OCI-LY3 (cell line): ENCODE measurements around the gene FLNB.

ENCODE experiments used
- H2AFZ ChIP-seq: fragments of 200-600, 300-600 bp; shearing (Covaris generic); 2 replicates; pipeline ENCODE4 v1.6.0; 2014; ENCODE audit warnings: antibody characterized with exemption, low read depth, low read length
- H3K27ac ChIP-seq: fragments of 200-600, 300-600 bp; sonication (generic); 2 replicates; pipeline ENCODE4 v1.5.1; 2014; ENCODE audit warnings: mild to moderate bottlenecking, low read length, moderate library complexity, mixed read lengths
- H3K27me3 ChIP-seq: fragments of 200-600, 300-600 bp; sonication (generic); 2 replicates; pipeline ENCODE4 v1.6.1; 2014; ENCODE audit warnings: low read depth, low read length, mixed read lengths
- H3K36me3 ChIP-seq: fragments of 200-600, 300-600 bp; sonication (generic); replicated peaks from 2 replicates; pipeline ENCODE3; 2014; ENCODE audit warnings: low read depth, low read length, mixed read lengths
- H3K4me1 ChIP-seq: fragments of 300-600, 200-600 bp; sonication (generic); 2 replicates; pipeline ENCODE4 v1.6.1; 2014; ENCODE audit warnings: low read length, mixed read lengths
- H3K4me2 ChIP-seq: fragments of 200-600, 300-600 bp; sonication (generic); 2 replicates; pipeline ENCODE4 v1.6.1; 2014; ENCODE audit warnings: low read length, mixed read lengths
- H3K4me3 ChIP-seq: fragments of 300-600, 200-600 bp; sonication (generic); 2 replicates; pipeline ENCODE4 v1.5.1; 2014; ENCODE audit warnings: antibody characterized with exemption, mild to moderate bottlenecking, low read length, moderate library complexity
- H3K79me2 ChIP-seq: fragments of 300-600, 200-600 bp; shearing (Covaris generic); 2 replicates; pipeline ENCODE4 v1.6.1; 2014; ENCODE audit warnings: mild to moderate bottlenecking, low read length, mixed read lengths
- H3K9ac ChIP-seq: fragments of 300-600, 200-600 bp; shearing (Covaris generic); 2 replicates; pipeline ENCODE4 v1.6.0; 2014; ENCODE audit warnings: mild to moderate bottlenecking, low read length, moderate library complexity
- H3K9me3 ChIP-seq: fragments of 200-600, 300-600 bp; shearing (Covaris generic); 2 replicates; pipeline ENCODE4 v1.6.1; 2014; ENCODE audit warnings: low read length, mixed read lengths; ENCODE audit not compliant: insufficient read depth
- H4K20me1 ChIP-seq: fragments of 200-600, 300-600 bp; sonication (generic); 2 replicates; pipeline ENCODE4 v1.6.1; 2016; ENCODE audit warnings: low read length, mixed read lengths; ENCODE audit not compliant: insufficient read depth
- EZH2phosphoT487 ChIP-seq: fragments of 200-600 bp; shearing (Covaris generic); IDR thresholded peaks from 2 replicates; pipeline ENCODE4 v1.6.1; 2018; ENCODE audit warnings: antibody characterized with exemption, mixed run types, low read depth
- TF ChIP-seq, protein P1 (sequence below): fragments of 200-600, 300-600 bp; sonication (generic); IDR thresholded peaks from 2 replicates; pipeline ENCODE4 v1.5.1; 2014; ENCODE audit warnings: antibody characterized with exemption, low read length, low read depth

Gene FLNB

DNA sequence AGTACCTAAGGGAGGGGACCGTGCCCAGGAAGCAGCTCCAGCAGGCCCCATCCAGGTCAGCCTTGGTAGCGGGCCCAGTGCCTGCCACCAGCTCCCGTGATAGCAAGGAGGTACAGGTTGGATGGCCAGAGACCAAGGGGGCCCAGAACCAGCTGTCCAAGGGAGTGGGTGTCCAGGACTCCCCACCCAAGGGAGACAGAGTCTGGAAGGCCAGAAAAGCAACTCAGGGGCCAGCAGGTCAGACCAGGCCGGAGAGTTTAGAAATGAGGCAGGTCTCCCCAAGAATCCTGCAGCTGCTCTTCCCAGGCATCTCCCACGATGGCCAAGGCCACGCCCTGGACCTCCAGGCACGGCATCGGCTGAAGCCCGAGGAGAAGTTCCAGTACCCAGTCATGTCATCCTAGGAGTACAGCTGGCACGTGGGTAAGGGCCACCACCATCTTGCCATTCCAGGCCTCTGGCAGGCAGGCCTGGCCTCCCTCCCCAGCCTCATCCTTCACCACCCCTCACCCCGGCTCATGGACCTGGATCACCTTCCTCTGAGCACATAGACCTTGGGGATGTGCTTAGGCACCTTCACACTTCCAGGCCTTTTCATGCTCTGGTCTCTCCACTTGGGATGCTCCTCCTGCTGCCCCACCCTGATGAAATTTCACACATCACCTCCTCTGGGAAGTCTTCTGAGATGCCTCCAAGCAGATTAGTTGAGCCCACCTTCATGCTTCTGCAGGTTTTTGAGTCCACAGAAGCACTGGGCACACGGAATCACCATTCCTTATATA lies 172.1 kb downstream of the FLNB start:
- Histone ChIP-seq H3K4me1 (peaks cover 24% of the 10 kb centered on the region), H3K27ac (no peak overlapping the region), H3K4me3 (no peak overlapping the region), H4K20me1 (no peaks in the 10 kb centered on the region), H3K9ac (no peak overlapping the region), H3K36me3 (no peaks in the 10 kb centered on the region), H2AFZ (no peak overlapping the region), H3K4me2 (no peak overlapping the region), H3K27me3 (no peaks in the 10 kb centered on the region), H3K79me2 (no peaks in the 10 kb centered on the region), H3K9me3 (no peaks in the 10 kb centered on the region)
- TF ChIP-seq, protein P1, sequence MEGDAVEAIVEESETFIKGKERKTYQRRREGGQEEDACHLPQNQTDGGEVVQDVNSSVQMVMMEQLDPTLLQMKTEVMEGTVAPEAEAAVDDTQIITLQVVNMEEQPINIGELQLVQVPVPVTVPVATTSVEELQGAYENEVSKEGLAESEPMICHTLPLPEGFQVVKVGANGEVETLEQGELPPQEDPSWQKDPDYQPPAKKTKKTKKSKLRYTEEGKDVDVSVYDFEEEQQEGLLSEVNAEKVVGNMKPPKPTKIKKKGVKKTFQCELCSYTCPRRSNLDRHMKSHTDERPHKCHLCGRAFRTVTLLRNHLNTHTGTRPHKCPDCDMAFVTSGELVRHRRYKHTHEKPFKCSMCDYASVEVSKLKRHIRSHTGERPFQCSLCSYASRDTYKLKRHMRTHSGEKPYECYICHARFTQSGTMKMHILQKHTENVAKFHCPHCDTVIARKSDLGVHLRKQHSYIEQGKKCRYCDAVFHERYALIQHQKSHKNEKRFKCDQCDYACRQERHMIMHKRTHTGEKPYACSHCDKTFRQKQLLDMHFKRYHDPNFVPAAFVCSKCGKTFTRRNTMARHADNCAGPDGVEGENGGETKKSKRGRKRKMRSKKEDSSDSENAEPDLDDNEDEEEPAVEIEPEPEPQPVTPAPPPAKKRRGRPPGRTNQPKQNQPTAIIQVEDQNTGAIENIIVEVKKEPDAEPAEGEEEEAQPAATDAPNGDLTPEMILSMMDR, result no peak
- no peak for TF ChIP-seq EZH2phosphoT487

DNA sequence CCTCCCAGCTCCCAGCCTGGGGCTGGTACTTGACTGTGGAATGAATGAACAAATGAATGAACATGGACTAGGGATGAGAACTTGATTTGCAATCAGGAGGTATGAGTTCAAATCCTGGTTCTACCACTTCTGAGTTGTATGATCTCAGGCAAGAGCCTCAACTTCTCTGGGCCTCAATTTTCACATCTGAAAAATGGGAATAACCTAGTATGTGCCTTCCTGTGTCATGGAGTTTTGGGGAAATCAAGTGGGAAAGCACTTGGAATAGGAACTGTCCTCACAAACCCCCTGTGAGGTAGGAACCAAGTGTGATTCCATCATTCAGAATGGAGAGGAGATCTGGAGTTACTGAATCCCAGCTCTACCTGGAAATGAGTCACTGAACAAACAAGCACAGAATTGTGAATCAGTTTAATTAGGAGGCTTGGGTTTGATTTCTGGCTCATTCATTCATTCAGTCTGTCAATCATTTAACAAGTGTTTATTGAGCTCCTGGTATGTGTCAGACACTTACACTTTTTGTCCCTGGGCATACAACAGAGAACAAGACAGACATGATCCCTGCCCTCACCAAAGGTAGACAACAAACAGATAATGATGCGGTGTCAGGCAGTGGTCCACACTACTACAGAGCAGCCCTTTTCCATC lies 172.8 kb downstream of the FLNB start:
- no peaks in the 10 kb centered on the region for H3K36me3 ChIP-seq
- H3K4me1 ChIP-seq, result peaks cover 21% of the 10 kb centered on the region
- H3K9me3 ChIP-seq, result no peaks in the 10 kb centered on the region
- H4K20me1 ChIP-seq, result no peaks in the 10 kb centered on the region
- H3K27ac ChIP-seq, result no peak overlapping the region
- H2AFZ ChIP-seq, result no peak overlapping the region
- H3K9ac ChIP-seq, result no peak overlapping the region
- TF ChIP-seq, protein P1, result no peak
- TF ChIP-seq EZH2phosphoT487, result no peak
- H3K4me2 ChIP-seq, result no peak overlapping the region
- H3K27me3 ChIP-seq, result no peaks in the 10 kb centered on the region
- H3K4me3 ChIP-seq, result no peak overlapping the region
- H3K79me2 ChIP-seq, result no peaks in the 10 kb centered on the region

DNA sequence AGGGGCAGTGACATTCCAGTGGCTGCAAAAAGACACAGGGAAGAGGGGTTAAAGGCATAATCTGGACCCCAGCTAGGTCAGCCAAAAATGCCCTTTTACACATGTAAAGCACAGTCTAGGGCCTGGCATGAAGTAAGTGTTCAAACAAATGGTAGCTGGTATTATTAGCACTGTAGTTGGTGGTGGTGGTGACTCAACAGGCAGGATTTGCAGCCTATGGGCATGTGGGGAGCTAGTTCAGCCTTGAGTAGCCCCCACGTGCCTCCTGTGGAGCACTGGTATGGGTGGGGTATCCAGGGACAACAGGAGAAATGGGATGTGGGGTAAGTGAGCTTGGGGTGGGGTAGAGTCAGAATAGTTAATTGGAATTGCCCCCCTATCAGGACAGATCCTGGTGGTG lies 175.0 kb downstream of the FLNB start:
- H3K27me3 ChIP-seq, result no peaks in the 10 kb centered on the region
- H3K9me3 ChIP-seq, result no peaks in the 10 kb centered on the region
- no peaks in the 10 kb centered on the region for H3K79me2 ChIP-seq
- no peak overlapping the region for H3K4me2 ChIP-seq
- H3K4me1 ChIP-seq, result peaks cover 19% of the 10 kb centered on the region
- H3K9ac ChIP-seq, result no peak overlapping the region
- no peak for TF ChIP-seq EZH2phosphoT487
- TF ChIP-seq, protein P1, result no peak
- no peak overlapping the region for H3K4me3 ChIP-seq
- H4K20me1 ChIP-seq, result no peaks in the 10 kb centered on the region
- H2AFZ ChIP-seq, result no peak overlapping the region
- no peaks in the 10 kb centered on the region for H3K36me3 ChIP-seq
- H3K27ac ChIP-seq, result no peak overlapping the region

DNA sequence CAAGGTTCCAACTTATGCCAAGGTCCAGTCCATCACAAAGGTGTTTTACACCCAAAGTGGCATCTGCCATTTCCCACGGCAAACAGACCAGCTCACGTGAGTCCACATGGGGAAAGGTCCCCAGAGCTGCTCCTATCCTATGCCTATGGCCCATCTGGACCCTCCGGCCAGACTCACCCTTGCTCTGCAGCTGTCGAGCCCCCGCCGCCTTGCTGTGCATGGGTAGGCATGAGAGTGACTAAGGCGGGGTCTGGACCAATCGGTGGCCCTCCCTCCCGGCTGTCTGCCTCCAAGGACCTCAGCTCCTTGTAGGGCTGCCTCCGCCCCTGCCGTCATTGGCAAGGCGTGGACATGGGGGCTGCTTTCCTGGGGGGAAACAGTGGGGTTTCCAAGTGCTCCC lies 175.7 kb downstream of the FLNB start:
- Histone ChIP-seq H3K79me2 (no peaks in the 10 kb centered on the region), H3K9ac (no peak overlapping the region), H3K4me3 (no peak overlapping the region), H2AFZ (no peak overlapping the region), H4K20me1 (no peaks in the 10 kb centered on the region), H3K27me3 (no peaks in the 10 kb centered on the region), H3K36me3 (no peaks in the 10 kb centered on the region), H3K4me2 (no peak overlapping the region), H3K4me1 (peaks cover 12% of the 10 kb centered on the region), H3K27ac (no peak overlapping the region), H3K9me3 (no peaks in the 10 kb centered on the region)
- TF ChIP-seq, protein P1, result no peak
- no peak for TF ChIP-seq EZH2phosphoT487
